Effector memory CD4-positive, alpha-beta T cell (primary cell): ENCODE measurements around the gene POC1A.

Source experiments
- DNase-seq, 3 donors: peaks; one replicate each; pipeline ENCODE4 v3.0.0-alpha.2; 2020
- H3K27ac ChIP-seq: 2 replicates; pipeline ENCODE4 v1.7.0; 2013; ENCODE audit warnings: mild to moderate bottlenecking, low read length, moderate library complexity; ENCODE audit not compliant: insufficient read depth, poor library complexity, severe bottlenecking
- H3K27me3 ChIP-seq: replicated peaks from 2 replicates; pipeline ENCODE4 v1.7.0; 2013; ENCODE audit warnings: mild to moderate bottlenecking, low read length; ENCODE audit not compliant: insufficient read depth, control insufficient read depth, poor library complexity, severe bottlenecking
- H3K36me3 ChIP-seq: 2 replicates; pipeline ENCODE4 v1.7.0; 2013; ENCODE audit warnings: mild to moderate bottlenecking, low read length, moderate library complexity; ENCODE audit not compliant: control insufficient read depth, insufficient read depth
- H3K4me1 ChIP-seq: 2 replicates; pipeline ENCODE4 v1.7.0; 2013; ENCODE audit warnings: low read length, mild to moderate bottlenecking; ENCODE audit not compliant: control insufficient read depth, insufficient read depth, poor library complexity, severe bottlenecking
- H3K4me3 ChIP-seq: 2 replicates; pipeline ENCODE4 v1.7.0; 2013; ENCODE audit warnings: low read length, low read depth, mild to moderate bottlenecking; ENCODE audit not compliant: insufficient read depth, poor library complexity, severe bottlenecking
- H3K9me3 ChIP-seq: 2 replicates; pipeline ENCODE4 v1.7.0; 2013; ENCODE audit warnings: mild to moderate bottlenecking, low read length, moderate library complexity; ENCODE audit not compliant: control insufficient read depth

POC1A gene

DNA sequence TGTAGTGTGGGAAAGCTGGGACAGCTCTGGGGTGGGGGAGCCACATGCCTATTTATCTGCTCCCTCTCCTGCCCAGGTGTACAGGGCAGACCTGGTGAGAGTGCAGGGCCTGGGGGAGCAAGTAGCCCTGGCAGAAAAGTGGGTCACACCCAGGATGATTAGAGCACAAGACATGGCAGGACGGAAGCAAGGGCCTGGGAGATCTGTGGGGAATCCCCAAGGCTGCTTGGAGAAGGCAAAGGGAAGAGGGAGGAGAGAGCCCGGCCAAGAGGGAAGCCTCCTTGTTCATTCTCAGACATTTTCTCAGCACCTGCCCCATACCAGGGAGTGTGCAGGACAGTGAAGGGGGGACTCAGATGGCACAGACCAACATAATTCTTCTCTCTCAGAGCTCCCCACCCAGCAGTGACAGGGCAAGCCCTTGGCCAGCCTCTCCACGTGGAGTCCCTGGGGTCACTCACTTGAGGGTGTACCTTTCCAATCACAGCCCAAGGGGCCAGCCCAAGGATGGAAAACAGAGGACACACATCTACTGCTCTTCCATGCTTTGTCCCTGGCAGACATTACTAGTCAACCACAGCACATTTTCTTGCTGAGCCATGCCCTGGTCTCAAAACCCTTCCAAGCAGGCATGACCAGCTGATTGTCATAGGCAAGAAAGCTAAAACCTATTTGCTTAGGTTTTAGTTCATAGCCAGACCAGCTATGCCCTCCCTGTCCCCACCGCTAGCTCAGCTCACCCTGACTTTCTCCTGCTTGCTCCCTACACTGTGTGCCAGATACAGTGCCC lies 92.9 kb downstream of the POC1A start:
- no peak for DNase-seq
- no peaks in the 10 kb centered on the region for H3K27me3 ChIP-seq
- H3K27ac ChIP-seq: no peak overlapping the region
- H3K4me1 ChIP-seq: peaks cover 6% of the 10 kb centered on the region
- no peak overlapping the region for H3K4me3 ChIP-seq
- no peaks in the 10 kb centered on the region for H3K36me3 ChIP-seq
- H3K9me3 ChIP-seq: no peaks in the 10 kb centered on the region

DNA sequence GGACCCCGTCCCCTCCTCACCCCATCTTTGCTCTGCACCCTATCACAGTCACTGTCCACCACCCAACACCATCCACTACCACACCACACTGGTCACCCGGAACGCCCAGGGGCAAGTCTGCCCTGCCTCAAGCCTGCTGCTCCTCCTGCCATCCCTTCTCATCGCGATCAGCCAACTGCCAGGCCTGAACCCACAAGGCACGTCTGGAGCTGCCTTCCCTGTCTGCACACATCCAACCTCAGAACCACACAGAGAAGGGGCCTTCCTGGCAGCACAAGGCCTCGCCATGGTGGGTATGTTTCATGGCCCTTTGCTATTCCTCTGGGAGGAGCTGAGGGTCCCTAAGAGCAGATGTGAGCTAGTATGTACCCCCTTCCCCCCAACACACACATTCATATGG lies 94.4 kb downstream of the POC1A start:
- no peak overlapping the region for H3K27ac ChIP-seq

GRCh38 chr3:52057812-52058495 lies 96.3 kb downstream of the POC1A start:
- H3K4me1 ChIP-seq: peaks cover 24% of the 10 kb centered on the region
- H3K4me3 ChIP-seq: peak overlapping the region; percentile 42
- H3K36me3 ChIP-seq: peaks cover 4% of the 10 kb centered on the region
- DNase-seq: no peak
- no peaks in the 10 kb centered on the region for H3K9me3 ChIP-seq
- peak overlapping the region; percentile 86 for H3K27ac ChIP-seq
- no peaks in the 10 kb centered on the region for H3K27me3 ChIP-seq

More for the DNA sequence above, 94.4 kb downstream of the POC1A start:
- DNase-seq: no peak
- no peaks in the 10 kb centered on the region for H3K9me3 ChIP-seq
- H3K36me3 ChIP-seq: no peaks in the 10 kb centered on the region
- H3K4me1 ChIP-seq: peaks cover 6% of the 10 kb centered on the region
- no peaks in the 10 kb centered on the region for H3K27me3 ChIP-seq
- no peak overlapping the region for H3K4me3 ChIP-seq

DNA sequence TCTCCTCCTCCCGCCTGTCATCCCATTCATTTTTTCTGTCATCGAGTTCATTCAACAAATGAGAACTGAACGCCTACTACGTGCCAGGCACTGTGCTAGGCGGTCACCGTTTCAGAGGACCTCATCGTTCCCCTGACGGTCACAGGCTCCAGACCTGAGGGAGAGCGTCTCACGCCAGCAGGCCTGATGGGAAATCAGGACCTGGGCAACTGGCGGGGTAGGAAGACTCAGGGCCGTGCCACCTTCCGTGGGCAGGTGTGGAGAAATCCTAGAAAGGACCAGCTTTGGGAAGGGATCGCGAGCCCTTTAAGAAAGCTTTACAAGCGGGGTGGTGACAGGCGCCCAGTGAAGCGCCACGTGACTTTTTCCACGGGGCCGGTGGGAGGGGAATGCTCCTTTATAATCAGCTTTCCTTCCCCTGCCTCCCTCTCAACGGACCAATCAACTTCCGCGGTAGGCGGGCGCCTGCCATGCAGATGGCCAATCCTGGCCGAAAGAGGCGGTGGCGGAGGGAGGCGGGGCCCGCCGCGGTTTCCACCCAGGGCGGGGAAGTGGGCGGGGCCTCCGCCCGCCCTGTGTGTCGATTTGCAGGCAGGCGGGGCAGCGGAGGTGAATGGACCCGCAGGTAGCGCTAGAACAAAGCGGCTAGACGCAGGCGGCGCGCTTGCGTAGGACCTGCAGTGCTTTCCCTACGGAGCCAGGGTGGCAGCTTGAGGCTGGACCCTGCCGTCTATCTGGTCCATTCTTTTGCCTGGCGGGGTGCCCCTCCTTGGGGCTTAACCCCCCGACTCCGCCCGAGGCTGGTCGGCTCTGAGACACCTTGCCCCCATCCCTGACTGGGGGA lies 97.0 kb downstream of the POC1A start:
- H3K27ac ChIP-seq: peak overlapping the region; percentile 86
- peak; percentile 99 to 100 (median 100) for DNase-seq
- H3K36me3 ChIP-seq: peaks cover 4% of the 10 kb centered on the region
- H3K9me3 ChIP-seq: no peaks in the 10 kb centered on the region
- peak overlapping the region; percentile 56 for H3K4me3 ChIP-seq
- peaks cover 31% of the 10 kb centered on the region for H3K4me1 ChIP-seq
- no peaks in the 10 kb centered on the region for H3K27me3 ChIP-seq

- H3K4me1 ChIP-seq: peaks cover 38% of the 10 kb centered on the region
- H3K36me3 ChIP-seq: peaks cover 4% of the 10 kb centered on the region
- H3K27me3 ChIP-seq: no peaks in the 10 kb centered on the region
- peak within 1 kb of the TSS; percentile 74 for H3K4me3 ChIP-seq
- peak within 1 kb of the TSS; percentile 86 for H3K27ac ChIP-seq
- H3K9me3 ChIP-seq: no peaks in the 10 kb centered on the region
- DNase-seq: peak; percentile 46 to 62 (median 57)
These were observed 97.7 kb downstream of the POC1A start, which contains the start of gene DUSP7 for GRCh38 chr3:52056521-52056967. Gene DUSP7, minus strand, starts transcription at chr3:52056571. Its CDS starts 205 bp downstream, at chr3:52056366.

GRCh38 chr3:52055537-52056351 lies 98.5 kb downstream of the POC1A start:
- Histone ChIP-seq H3K27me3 (no peaks in the 10 kb centered on the region), H3K4me3 (peak overlapping the region; percentile 74), H3K27ac (peak overlapping the region; percentile 70), H3K36me3 (peaks cover 11% of the 10 kb centered on the region), H3K4me1 (peaks cover 46% of the 10 kb centered on the region), H3K9me3 (no peaks in the 10 kb centered on the region)
- peak; percentile 5 to 35 (median 20) for DNase-seq

DNA sequence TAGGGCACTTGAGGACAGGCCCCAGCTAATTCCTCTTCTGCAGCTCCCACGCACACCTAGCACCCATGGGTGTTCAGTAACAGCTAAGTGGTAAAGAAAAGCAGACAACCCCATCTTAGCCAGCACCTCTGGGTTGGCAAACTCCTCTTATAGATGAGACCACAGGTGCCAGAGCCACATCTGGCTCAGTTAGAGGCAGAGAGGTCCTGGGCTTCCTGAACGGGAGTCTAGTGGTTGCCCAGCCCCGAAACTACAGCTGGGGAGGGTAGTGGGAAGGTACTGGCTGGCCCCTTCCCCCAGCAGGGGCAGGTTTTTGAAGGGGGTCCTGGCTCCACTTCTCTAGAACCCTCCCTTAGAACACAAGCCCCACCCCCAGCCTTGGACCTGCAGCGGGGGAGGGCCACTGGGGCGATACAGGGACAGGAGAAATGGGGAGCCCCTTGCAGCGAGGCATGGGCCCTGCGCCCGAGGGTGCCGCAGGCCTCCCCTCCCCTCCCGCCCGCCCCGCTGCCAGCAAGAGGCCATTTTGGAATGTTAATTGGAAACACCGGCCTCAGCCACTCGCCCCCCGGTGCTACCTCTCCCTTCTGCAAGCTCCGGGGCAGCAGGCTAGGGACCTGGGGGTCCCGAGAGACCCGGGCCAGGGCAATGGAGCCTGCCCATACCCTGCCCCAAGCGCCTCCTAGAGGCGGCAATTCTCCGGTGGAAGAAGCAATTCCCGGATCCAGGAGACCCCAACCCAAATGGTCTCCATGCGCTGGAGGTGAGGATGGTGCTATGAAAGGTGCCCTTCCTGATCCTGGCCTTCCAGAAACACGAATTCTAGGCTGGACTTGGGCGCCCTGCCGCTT lies 99.3 kb downstream of the POC1A start:
- H3K4me1 ChIP-seq: peaks cover 52% of the 10 kb centered on the region

DNA sequence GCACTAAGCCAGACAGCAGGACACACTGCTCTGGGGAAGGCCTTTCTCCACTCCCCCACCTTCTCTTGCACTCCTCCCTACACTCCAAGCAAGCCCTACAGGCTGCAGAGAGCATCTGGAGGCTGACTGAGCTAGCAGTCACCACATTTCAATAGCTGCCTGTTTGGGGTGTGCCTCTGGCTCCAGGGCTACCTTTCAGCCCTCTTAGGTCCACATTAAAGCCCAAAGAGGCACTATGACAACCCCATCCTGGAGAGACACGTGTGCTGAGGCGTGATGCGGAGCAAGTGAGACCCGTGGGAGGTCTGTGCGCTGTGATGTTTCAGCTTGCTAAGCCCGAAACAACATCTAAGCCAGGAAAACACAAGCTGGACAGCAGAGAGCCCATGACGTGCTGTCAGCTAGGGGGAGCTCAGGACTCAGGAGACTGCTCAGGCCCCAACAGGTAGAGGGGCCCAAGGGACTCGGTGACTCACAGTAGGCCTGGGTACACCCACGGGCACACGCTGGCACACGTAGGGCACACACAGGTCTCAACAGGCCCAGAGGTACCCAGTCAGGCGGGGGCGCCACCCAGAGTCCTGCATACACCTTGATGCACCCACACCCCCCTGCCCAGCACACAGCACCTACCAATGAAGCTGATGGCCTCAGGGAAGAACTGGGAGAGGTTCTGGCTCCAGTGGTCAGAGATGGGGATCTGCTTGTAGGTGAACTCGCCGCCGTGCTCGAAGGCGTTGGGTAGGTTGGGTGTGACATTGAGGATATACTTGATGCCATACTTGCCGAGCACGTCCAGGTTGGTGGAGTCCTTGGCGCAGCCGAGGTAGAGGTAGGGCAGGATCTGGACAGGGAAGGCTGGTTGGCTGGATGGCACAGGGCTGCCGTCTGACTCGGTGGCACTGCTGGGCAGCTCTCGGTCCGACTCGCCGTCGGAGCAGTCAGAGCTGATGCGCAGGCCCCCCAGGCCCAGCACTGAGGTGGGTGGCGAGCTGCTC lies 100.6 kb downstream of the POC1A start:
- no peaks in the 10 kb centered on the region for H3K27me3 ChIP-seq
- H3K4me3 ChIP-seq: peak overlapping the region; percentile 74
- peak in 2 of 3 donors; percentile 8 to 11 for DNase-seq
- no peaks in the 10 kb centered on the region for H3K9me3 ChIP-seq
- peak overlapping the region; percentile 74 for H3K27ac ChIP-seq
- H3K4me1 ChIP-seq: peaks cover 55% of the 10 kb centered on the region
- peaks cover 32% of the 10 kb centered on the region for H3K36me3 ChIP-seq

More for the DNA sequence above, 99.3 kb downstream of the POC1A start:
- Histone ChIP-seq H3K9me3 (no peaks in the 10 kb centered on the region), H3K36me3 (peaks cover 19% of the 10 kb centered on the region), H3K27ac (peak overlapping the region; percentile 74), H3K4me3 (peak overlapping the region; percentile 74), H3K27me3 (no peaks in the 10 kb centered on the region)
- no peak for DNase-seq
